HUES64 (cell line): Measurements from ENCODE around the gene UTP20.

Source experiments
- H3K27ac ChIP-seq: 2 replicates; pipeline ENCODE4 v1.7.0; 2013; ENCODE audit warnings: low read depth, low read length, inconsistent platforms
- H3K27me3 ChIP-seq: 2 replicates; pipeline ENCODE4 v1.6.1; 2013; ENCODE audit warnings: mild to moderate bottlenecking, low read length; ENCODE audit not compliant: insufficient read depth
- H3K36me3 ChIP-seq: 2 replicates; pipeline ENCODE4 v1.6.1; 2013; ENCODE audit warnings: mild to moderate bottlenecking, low read length; ENCODE audit not compliant: insufficient read depth
- H3K4me1 ChIP-seq: 2 replicates; pipeline ENCODE4 v1.6.1; 2013; ENCODE audit warnings: mild to moderate bottlenecking, low read length, moderate library complexity; ENCODE audit not compliant: insufficient read depth
- H3K4me3 ChIP-seq: 2 replicates; pipeline ENCODE4 v1.5.1; 2013; ENCODE audit warnings: mild to moderate bottlenecking, low read length, moderate library complexity
- H3K9ac ChIP-seq: 2 replicates; pipeline ENCODE4 v1.6.1; 2013; ENCODE audit warnings: mild to moderate bottlenecking, low read depth, low read length
- H3K9me3 ChIP-seq: 2 replicates; pipeline ENCODE4 v1.6.1; 2013; ENCODE audit warnings: low read depth, low read length; ENCODE audit not compliant: insufficient read depth
- WGBS: fragments of 150-250, 120-280 bp; methylation state at CpG from one replicate; pipeline ENCODE4 v1.1.7; 2013; ENCODE audit warnings: missing lambda C conversion rate; 5-methylcytosine and 5-hydroxymethylcytosine counted together

UTP20 gene

DNA sequence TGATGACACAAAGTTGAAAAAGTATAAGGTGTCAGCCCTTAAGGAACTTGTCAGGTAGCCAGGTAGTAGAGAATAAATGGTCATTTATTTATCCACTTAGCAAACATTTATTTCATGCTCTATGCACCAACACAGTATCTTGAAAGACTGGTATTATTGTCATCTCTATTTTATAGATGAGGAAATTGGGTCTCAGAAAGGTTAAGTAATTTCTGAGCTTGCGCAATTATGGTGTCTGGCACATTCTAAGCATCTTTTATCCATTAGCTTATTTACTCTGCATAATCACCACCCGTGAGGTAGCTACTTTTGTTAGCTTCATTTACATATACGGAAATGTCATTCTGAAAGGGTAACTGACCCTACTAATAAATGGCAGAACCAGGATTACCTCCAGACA lies 2.5 kb upstream of the UTP20 start:
- Histone ChIP-seq H3K27ac (no peak overlapping the region), H3K9me3 (no peaks in the 10 kb centered on the region), H3K4me3 (no peak overlapping the region), H3K4me1 (peaks cover 6% of the 10 kb centered on the region; the same call in 1 of the 2 replicates), H3K27me3 (no peaks in the 10 kb centered on the region), H3K9ac (no peak overlapping the region), H3K36me3 (peaks cover 8% of the 10 kb centered on the region)
- WGBS: 94% methylated on average over 3 of the region's 3 CpGs

DNA sequence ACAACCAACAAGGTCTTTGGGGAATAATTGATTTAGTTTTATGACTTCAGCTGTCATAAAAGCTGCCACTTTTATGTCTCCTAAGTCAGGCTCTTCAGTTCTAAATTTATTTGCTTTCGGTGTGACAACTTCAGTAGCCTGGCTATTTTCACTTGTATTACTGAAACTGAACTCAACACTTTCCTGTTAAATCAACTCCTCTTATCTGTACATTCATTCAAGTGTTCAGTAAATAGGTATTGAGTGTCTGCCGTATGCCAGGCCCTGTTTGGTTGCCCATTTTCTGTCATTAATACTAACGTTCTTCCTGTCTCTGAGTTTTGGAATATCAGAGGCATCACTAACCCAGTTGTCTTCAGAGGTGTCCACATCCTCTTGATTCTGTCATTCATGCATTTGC lies 7.5 kb downstream of the UTP20 start:
- 93% methylated on average over 3 of the region's 3 CpGs for WGBS
- no peaks in the 10 kb centered on the region for H3K4me1 ChIP-seq
- H3K27ac ChIP-seq: no peak overlapping the region
- H3K4me3 ChIP-seq: no peak overlapping the region
- no peaks in the 10 kb centered on the region for H3K27me3 ChIP-seq
- H3K36me3 ChIP-seq: peaks cover 97% of the 10 kb centered on the region
- H3K9me3 ChIP-seq: no peaks in the 10 kb centered on the region
- H3K9ac ChIP-seq: no peak overlapping the region

DNA sequence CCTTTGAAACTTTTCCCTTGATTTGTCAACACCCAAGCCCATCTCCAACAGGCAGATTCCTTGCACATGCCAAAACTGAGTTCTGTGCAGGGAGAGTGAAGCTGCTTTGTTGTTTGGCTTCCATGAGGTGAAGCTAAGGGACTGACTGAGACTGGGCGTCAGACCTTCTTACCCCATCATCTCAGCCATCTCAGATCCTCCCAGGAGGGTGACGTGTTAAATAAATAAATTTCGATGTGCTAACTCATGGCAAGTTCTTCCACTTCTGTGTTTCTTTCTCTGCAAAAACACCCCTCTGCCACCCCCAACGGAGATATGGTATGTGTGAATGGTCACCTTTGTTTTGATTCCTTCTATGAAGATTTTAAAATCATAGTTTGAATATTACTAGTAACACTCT lies 17.8 kb downstream of the UTP20 start:
- H3K27me3 ChIP-seq: no peaks in the 10 kb centered on the region
- H3K9ac ChIP-seq: no peak overlapping the region
- H3K9me3 ChIP-seq: no peaks in the 10 kb centered on the region
- H3K4me3 ChIP-seq: no peak overlapping the region
- peaks cover 92% of the 10 kb centered on the region for H3K36me3 ChIP-seq
- no peaks in the 10 kb centered on the region for H3K4me1 ChIP-seq
- H3K27ac ChIP-seq: no peak overlapping the region
- 100% methylated on average over 3 of the region's 4 CpGs for WGBS

DNA sequence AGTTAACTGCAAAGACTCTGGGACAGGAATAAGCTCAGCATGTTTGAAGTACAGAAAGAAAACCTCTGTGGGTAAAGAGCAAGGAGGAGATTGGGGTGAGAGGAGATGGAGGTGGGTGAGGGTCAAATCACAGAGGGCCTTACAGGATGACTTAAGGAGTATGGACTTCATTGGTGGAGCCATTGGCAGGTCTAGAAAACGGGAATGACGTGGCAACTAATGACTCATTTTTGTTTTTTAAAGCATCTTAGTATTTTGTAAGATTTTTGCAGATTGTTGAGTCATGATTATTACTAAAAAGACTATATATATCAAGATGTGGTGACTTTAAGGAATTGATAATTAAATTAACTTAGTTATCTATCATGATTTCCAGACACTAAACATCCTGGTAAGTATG lies 18.5 kb downstream of the UTP20 start:
- 88% methylated on average over 2 of the region's 2 CpGs for whole genome bisulfite sequencing
- H3K36me3 ChIP-seq: peaks cover 92% of the 10 kb centered on the region
- no peak overlapping the region for H3K27ac ChIP-seq
- no peak overlapping the region for H3K9ac ChIP-seq
- H3K4me3 ChIP-seq: no peak overlapping the region
- H3K9me3 ChIP-seq: no peaks in the 10 kb centered on the region
- H3K27me3 ChIP-seq: no peaks in the 10 kb centered on the region
- no peaks in the 10 kb centered on the region for H3K4me1 ChIP-seq

GRCh38 chr12:101299346-101299745 lies 19.4 kb downstream of the UTP20 start:
- 93% methylated on average over 2 of the region's 2 CpGs for WGBS
- Histone ChIP-seq H3K4me1 (no peaks in the 10 kb centered on the region), H3K4me3 (no peak overlapping the region), H3K9ac (no peak overlapping the region), H3K27me3 (no peaks in the 10 kb centered on the region), H3K27ac (no peak overlapping the region), H3K9me3 (no peaks in the 10 kb centered on the region), H3K36me3 (peaks cover 94% of the 10 kb centered on the region)

- Histone ChIP-seq H3K9ac (no peak overlapping the region), H3K4me1 (no peaks in the 10 kb centered on the region), H3K27me3 (no peaks in the 10 kb centered on the region), H3K4me3 (no peak overlapping the region), H3K9me3 (no peaks in the 10 kb centered on the region), H3K27ac (no peak overlapping the region), H3K36me3 (peaks cover 94% of the 10 kb centered on the region)
- 97% methylated on average over 3 of the region's 3 CpGs for WGBS
Observed at GRCh38 chr12:101299931-101300330, 20.0 kb downstream of the UTP20 start.

GRCh38 chr12:101302741-101303140 lies 22.8 kb downstream of the UTP20 start:
- over 99% methylated on average over 4 of the region's 4 CpGs for WGBS
- Histone ChIP-seq H3K4me3 (no peak overlapping the region), H3K27ac (no peak overlapping the region), H3K4me1 (no peaks in the 10 kb centered on the region), H3K9ac (no peak overlapping the region), H3K9me3 (no peaks in the 10 kb centered on the region), H3K27me3 (no peaks in the 10 kb centered on the region), H3K36me3 (peaks cover 98% of the 10 kb centered on the region)

- H3K4me3 ChIP-seq: no peak overlapping the region
- no peak overlapping the region for H3K9ac ChIP-seq
- H3K9me3 ChIP-seq: no peaks in the 10 kb centered on the region
- peaks cover 97% of the 10 kb centered on the region for H3K36me3 ChIP-seq
- H3K27ac ChIP-seq: no peak overlapping the region
- H3K27me3 ChIP-seq: no peaks in the 10 kb centered on the region
- no peaks in the 10 kb centered on the region for H3K4me1 ChIP-seq
- 100% methylated on average over 1 of the region's 2 CpGs for WGBS
Observed at GRCh38 chr12:101305226-101305779, 25.4 kb downstream of the UTP20 start.

GRCh38 chr12:101305794-101306193 lies 25.9 kb downstream of the UTP20 start:
- H3K27me3 ChIP-seq: no peaks in the 10 kb centered on the region
- WGBS: 94% methylated on average over 2 of the region's 2 CpGs
- no peaks in the 10 kb centered on the region for H3K9me3 ChIP-seq
- no peaks in the 10 kb centered on the region for H3K4me1 ChIP-seq
- no peak overlapping the region for H3K9ac ChIP-seq
- H3K36me3 ChIP-seq: peaks cover 97% of the 10 kb centered on the region
- no peak overlapping the region for H3K27ac ChIP-seq
- no peak overlapping the region for H3K4me3 ChIP-seq

DNA sequence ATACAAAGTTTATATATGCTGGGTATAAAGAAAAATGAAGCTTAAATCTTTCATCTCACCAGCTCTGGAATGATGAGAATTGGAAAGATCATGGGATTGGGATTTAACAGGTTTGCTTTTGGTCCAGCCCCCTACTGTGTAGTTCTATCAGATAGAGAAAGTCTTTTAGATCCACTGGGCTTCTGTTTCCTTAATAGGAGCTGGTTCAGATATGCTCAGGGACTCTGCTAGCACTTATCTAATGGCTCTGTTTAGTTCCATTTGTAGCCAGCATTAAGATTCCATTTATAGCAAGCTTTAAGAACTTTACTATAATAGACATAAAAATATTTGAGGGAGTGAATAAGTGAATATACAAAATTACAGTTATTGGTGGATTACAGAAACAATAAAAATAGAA lies 42.6 kb downstream of the UTP20 start:
- H3K4me3 ChIP-seq: no peak overlapping the region
- no peak overlapping the region for H3K9ac ChIP-seq
- no peak overlapping the region for H3K27ac ChIP-seq
- no peaks in the 10 kb centered on the region for H3K27me3 ChIP-seq
- H3K4me1 ChIP-seq: no peaks in the 10 kb centered on the region
- peaks cover 90% of the 10 kb centered on the region for H3K36me3 ChIP-seq
- H3K9me3 ChIP-seq: no peaks in the 10 kb centered on the region

- no peak overlapping the region for H3K4me3 ChIP-seq
- H3K27me3 ChIP-seq: no peaks in the 10 kb centered on the region
- no peaks in the 10 kb centered on the region for H3K9me3 ChIP-seq
- H3K4me1 ChIP-seq: no peaks in the 10 kb centered on the region
- no peak overlapping the region for H3K9ac ChIP-seq
- H3K27ac ChIP-seq: no peak overlapping the region
- no CpG with 5 or more reads among the region's 1 CpG for WGBS
- peaks cover 90% of the 10 kb centered on the region for H3K36me3 ChIP-seq
Observed at GRCh38 chr12:101323255-101323654, 43.4 kb downstream of the UTP20 start.

GRCh38 chr12:101325590-101325989 lies 45.7 kb downstream of the UTP20 start:
- no peaks in the 10 kb centered on the region for H3K4me1 ChIP-seq
- H3K9ac ChIP-seq: no peak overlapping the region
- no peaks in the 10 kb centered on the region for H3K9me3 ChIP-seq
- 99% methylated on average over 3 of the region's 3 CpGs for WGBS
- no peak overlapping the region for H3K4me3 ChIP-seq
- H3K36me3 ChIP-seq: peaks cover 93% of the 10 kb centered on the region
- H3K27me3 ChIP-seq: no peaks in the 10 kb centered on the region
- no peak overlapping the region for H3K27ac ChIP-seq
